Neutrophil (primary cell): ENCODE measurements around the gene KIAA1958.

Experiments
- H3K27ac ChIP-seq: fragments of 200-600 bp; sonication (generic); 2 replicates; pipeline ENCODE4 v1.5.1; 2016; ENCODE audit warnings: mild to moderate bottlenecking, moderate library complexity
- H3K27me3 ChIP-seq: fragments of 200-600 bp; sonication (generic); 2 replicates; pipeline ENCODE4 v1.6.0; 2016; ENCODE audit warnings: mild to moderate bottlenecking
- H3K36me3 ChIP-seq: fragments of 200-600 bp; sonication (generic); 2 replicates; pipeline ENCODE4 v1.5.1; 2017
- H3K4me1 ChIP-seq, 2 experiments: fragments of 200-600 bp in 1 of 2; sonication (generic) in 1 of 2; 1 replicate in 1 of 2; 2 replicates in 1 of 2; pipeline versions ENCODE4 v1.5.1 to v1.6.1; 2013 to 2016; ENCODE audit warnings: low read depth in 1 of 2, low read length in 1 of 2, mild to moderate bottlenecking in 1 of 2, moderate library complexity in 1 of 2; ENCODE audit not compliant: control insufficient read depth in 1 of 2, insufficient read depth in 1 of 2
- H3K4me3 ChIP-seq, 2 experiments: fragments of 200-600 bp in 1 of 2; sonication (generic) in 1 of 2; 1 replicate in 1 of 2; 2 replicates in 1 of 2; pipeline ENCODE4 v1.5.1; 2013 to 2016; ENCODE audit warnings: low read depth in 1 of 2, low read length in 1 of 2, mild to moderate bottlenecking in 1 of 2, moderate library complexity in 1 of 2
- H3K9me3 ChIP-seq: fragments of 200-600 bp; sonication (generic); 2 replicates; pipeline ENCODE4 v1.5.1; 2016
- TF ChIP-seq, protein P1 (sequence below): fragments of 200-600 bp; sonication (generic); IDR thresholded peaks from 2 replicates; pipeline ENCODE4 v1.5.1; 2016; ENCODE audit warnings: antibody characterized with exemption

The KIAA1958 gene

DNA sequence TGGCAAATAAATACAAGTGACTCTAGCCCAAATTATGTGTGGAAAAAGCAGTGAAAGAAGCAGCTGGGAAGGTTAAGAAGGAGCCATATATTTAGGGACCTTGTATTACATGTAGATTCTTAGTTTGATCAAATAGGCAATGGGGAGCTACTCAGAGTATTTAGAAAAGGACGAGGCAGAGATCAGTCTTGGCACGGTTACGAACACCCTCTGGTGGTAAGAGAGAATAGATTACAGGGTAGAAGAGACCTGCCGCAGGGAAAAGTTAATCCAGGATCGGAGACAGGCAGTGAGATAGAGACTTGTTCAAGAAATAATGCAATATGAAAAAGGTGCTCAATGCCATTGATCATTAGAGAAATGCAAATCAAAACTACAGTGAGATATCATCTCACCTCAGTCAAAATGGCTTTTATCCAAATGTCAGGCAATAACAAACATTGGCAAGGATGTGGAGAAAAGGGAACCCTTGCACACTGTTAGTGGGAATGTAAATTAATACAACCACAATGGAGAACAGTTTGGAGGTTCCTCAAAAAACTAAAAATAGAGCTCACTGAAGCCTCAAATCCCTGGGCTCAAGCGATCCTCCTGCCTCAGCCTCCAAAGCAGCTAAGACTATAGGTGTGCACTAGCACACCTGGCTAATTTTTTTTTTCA, 219.3 kb downstream of the KIAA1958 start:
- no peak overlapping the region for H3K27ac ChIP-seq
- no peaks in the 10 kb centered on the region for H3K27me3 ChIP-seq
- peaks cover 18% of the 10 kb centered on the region for H3K36me3 ChIP-seq
- no peaks in the 10 kb centered on the region for H3K9me3 ChIP-seq
- no peaks in the 10 kb centered on the region for H3K4me1 ChIP-seq
- TF ChIP-seq, protein P1, sequence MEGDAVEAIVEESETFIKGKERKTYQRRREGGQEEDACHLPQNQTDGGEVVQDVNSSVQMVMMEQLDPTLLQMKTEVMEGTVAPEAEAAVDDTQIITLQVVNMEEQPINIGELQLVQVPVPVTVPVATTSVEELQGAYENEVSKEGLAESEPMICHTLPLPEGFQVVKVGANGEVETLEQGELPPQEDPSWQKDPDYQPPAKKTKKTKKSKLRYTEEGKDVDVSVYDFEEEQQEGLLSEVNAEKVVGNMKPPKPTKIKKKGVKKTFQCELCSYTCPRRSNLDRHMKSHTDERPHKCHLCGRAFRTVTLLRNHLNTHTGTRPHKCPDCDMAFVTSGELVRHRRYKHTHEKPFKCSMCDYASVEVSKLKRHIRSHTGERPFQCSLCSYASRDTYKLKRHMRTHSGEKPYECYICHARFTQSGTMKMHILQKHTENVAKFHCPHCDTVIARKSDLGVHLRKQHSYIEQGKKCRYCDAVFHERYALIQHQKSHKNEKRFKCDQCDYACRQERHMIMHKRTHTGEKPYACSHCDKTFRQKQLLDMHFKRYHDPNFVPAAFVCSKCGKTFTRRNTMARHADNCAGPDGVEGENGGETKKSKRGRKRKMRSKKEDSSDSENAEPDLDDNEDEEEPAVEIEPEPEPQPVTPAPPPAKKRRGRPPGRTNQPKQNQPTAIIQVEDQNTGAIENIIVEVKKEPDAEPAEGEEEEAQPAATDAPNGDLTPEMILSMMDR, result no peak
- no peak overlapping the region for H3K4me3 ChIP-seq

DNA sequence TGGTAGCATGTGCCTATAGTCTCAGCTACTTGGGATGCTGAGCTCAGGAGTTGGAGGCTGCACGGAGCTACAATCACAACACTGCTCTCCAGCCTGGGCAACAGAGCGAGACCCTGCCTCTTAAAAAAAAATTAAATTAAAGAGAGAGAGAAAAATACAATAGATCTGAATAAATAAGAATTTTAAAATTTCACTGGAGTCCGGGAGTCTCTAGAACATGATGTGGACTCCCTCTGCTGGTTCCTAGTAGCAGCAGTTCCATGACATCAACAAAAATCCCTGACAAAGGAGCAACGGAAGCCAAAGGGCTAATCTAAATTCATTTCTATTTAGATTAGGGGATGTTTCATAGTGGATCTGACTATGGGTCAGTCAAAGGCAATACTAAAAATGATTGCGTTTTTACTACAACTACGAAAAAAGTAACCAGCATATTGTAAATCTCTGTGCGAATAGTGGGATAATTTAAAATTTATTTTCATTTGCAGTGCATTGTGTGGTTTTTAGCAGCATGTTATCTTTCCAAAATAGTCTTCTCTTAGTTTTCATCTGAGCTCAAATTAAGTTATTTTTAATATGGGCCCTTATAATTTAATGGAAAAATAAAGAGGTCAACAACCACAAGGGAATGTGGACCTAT, 224.5 kb downstream of the KIAA1958 start:
- Histone ChIP-seq H3K9me3 (no peaks in the 10 kb centered on the region), H3K4me1 (no peaks in the 10 kb centered on the region), H3K4me3 (no peak overlapping the region), H3K27ac (no peak overlapping the region), H3K36me3 (peaks cover 13% of the 10 kb centered on the region), H3K27me3 (no peaks in the 10 kb centered on the region)
- TF ChIP-seq, protein P1, result no peak

DNA sequence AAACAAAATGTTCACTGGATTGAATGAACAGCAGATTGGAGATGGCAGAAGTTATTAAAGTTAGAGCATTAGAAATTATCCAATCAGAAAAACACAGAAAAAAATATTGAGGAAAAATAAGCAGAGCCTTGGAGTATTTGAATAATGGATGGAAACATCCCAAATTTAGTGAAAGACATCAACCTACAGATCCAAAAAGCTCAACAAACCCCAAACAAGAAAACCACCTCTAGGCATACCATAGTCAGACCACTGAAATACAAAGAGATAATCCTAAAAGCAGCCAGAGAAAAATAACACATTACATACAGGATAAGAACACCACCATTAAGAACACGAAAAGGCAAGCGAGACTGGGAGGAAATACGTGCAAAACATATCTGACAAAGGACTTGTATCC, 226.1 kb downstream of the KIAA1958 start:
- Histone ChIP-seq H3K4me3 (no peak overlapping the region), H3K36me3 (peaks cover 13% of the 10 kb centered on the region), H3K9me3 (no peaks in the 10 kb centered on the region), H3K27me3 (no peaks in the 10 kb centered on the region), H3K27ac (no peak overlapping the region), H3K4me1 (peaks cover 5 to 8% of the 10 kb centered on the region in 2 experiments)
- TF ChIP-seq, protein P1, result no peak

DNA sequence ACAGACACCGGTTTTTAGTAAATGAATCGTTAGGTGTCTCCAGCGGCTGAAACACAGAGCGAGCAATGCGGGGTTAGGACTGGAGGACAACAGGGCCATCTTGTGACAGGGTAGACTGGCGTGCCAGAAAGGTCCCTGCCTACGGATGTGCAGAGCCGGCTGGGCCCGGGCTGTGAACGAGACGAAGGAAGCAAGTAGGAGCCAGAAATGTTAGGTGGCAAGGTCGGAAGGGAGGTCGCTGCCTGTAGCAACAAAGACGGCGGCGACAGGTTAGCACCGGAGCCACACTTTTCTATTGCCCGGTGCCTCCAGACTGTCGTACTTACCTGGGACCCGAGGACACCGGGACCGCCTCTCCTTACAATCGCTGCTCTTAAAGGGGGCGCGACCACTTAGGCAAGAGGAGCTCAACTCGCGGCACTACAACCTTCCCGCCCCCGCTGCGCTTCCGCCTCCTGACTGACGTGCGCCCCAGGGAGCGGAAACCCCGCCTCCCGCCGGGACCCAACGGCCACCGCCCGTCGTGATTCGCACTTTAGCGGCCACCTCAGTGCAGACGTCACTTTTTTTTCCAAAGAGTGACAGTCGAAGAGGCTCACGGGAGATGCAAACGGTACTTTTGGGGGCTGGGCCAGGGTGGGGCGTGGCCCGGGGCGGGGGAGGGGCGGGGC, 231.2 kb downstream of the KIAA1958 start, which contains the start of gene INIP:
TSS of gene INIP (minus strand) at position 457 of the 671 bp plus-strand sequence. CDS start 1,632 bp downstream, outside the sequence.
- TF ChIP-seq, protein P1, result peak; percentile 60
- H3K9me3 ChIP-seq, result no peaks in the 10 kb centered on the region
- peak within 1 kb of the TSS; percentile 85 for H3K27ac ChIP-seq
- peaks cover 11 to 13% of the 10 kb centered on the region in 2 experiments for H3K4me1 ChIP-seq
- no peaks in the 10 kb centered on the region for H3K27me3 ChIP-seq
- H3K36me3 ChIP-seq, result peaks cover 6% of the 10 kb centered on the region
- peak within 1 kb of the TSS; percentile 76 to 96 for H3K4me3 ChIP-seq
